NCI-H345 (cell line): ENCODE results near the gene SH3GL1.

Source experiments
- DNase-seq: peaks from one replicate; lab custom pipeline; 2025; lab: John Stamatoyannopoulos, UW

Gene SH3GL1, protein sequence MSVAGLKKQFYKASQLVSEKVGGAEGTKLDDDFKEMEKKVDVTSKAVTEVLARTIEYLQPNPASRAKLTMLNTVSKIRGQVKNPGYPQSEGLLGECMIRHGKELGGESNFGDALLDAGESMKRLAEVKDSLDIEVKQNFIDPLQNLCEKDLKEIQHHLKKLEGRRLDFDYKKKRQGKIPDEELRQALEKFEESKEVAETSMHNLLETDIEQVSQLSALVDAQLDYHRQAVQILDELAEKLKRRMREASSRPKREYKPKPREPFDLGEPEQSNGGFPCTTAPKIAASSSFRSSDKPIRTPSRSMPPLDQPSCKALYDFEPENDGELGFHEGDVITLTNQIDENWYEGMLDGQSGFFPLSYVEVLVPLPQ

GRCh38 chr19:4400135-4400936, at the start of gene SH3GL1:
Gene SH3GL1 (minus strand): TSS chr19:4400547. CDS start chr19:4400368, 179 bp downstream.
- DNase-seq: peak; percentile 93

- DNase-seq: no peak
Measured at GRCh38 chr19:4449639-4450028, 49.3 kb upstream of the SH3GL1 start.

DNA sequence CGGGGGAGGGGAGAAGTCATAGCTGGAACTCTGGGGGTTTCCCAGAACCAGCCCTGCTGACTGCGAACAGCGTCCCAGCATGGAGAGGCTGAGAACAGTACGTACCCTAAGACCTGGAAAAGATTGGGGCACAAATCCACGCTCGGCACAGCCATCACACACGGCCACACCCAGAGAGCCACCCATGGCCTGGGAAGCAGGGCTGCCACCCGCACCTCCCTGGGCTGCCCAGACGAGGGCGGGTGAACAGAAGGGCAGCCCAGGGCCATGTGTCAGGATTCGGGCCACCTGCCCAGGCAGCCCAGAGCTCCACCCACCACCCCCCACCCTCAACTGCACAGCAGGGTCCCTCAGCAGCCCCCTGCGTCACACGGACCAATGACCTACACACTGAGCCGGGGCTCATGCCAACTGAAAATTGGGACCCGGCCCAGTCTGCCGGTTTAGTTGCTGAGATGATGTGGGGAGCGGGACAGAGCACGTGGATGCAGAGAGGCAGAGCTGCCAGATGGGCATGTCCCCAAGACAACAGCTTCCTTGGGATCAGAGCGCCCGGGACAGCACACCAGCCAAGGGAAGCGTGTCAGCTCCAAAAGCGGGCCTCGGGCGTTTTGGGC, 48.8 kb upstream of the SH3GL1 start:
- no peak for DNase-seq

- no peak for DNase-seq
Measured at GRCh38 chr19:4448147-4448985, 48.0 kb upstream of the SH3GL1 start.

- no peak for DNase-seq
Measured at GRCh38 chr19:4447327-4448146, 47.2 kb upstream of the SH3GL1 start.

- DNase-seq: no peak
Measured at GRCh38 chr19:4446704-4447200, 46.4 kb upstream of the SH3GL1 start.

DNA sequence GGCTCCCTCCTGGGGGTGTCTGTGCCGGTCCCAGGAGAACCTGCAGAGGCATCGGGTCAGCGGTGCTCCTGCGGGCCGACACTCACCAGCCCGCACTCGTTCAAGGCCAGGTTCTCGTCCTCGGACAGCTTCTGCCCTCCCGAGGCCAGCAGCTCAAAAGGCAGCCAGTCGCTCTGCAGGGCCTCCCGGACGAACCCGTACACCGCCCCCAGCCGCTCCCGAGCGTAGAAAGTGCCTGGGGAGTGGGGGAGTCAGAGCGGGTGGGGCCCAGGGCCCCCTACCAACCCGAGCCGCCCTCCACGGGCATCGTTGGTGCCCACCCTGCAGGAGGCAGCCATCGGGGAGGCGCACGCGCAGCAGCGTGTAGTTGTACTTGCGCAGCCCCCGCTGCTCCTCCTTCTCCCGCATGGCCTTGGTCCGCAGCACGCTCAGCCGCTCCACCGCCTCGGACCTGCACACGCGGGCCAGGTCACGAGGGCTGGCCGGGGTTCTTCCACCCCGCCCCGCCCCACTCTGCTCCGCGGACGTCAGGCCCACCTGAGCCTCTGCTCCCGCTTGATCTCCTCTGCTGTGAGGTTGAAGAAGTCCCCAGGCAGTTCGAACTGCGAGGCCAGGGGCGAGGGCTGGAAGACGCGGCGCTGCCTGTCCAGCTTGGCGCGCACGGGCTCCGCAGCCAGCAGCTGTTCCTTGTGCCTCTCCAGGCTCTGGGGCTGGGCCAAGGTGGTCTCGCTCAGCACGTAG, 45.8 kb upstream of the SH3GL1 start:
- DNase-seq: no peak

DNA sequence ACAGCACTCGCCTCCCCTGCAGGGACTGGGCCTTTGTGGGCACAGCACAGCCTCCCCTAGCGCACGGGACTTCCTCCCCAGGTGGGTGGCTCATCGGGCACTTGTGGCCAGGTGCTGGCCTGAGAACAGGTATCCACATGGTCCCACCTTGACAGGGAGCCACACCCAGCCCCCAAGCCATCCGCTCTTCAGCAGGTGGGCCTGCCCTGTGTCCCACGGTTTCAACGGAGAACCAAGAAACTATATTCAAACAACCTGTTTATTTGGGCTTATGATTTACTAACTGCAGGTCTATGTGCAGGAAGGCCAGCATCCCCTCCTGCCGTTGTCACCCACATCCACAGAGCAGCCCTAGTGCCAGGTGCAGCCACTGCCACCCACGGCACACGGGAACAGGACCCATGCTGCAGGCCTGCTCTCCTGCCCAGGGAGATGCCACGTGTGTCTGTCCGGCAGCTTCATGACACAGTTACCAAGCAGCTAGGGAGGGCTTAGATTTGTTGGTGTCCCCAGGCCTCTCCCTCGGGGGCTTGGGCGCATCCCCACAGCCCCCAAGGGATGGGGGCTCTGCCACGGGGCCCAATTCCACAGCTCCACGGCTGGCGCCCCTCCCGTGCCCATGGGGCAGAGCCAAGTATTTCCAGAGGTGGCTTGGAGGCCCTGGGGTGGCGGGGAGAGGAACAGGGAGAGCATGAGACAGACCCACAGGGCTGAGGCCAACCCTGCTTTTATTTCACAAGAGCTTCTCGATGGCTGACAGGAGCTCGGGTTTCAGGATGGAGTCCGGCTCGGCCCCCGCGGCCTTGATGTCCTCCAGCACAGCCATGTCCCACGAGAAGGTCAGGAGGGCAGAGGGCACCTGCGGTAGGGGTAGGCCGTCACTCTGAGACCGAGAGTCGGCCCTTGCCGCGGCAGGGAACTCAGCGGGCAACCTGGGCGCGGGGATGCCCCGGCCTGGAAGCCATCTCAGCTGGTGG, 44.7 kb upstream of the SH3GL1 start:
- no peak for DNase-seq

- DNase-seq: no peak
Measured at GRCh38 chr19:4443966-4444764, 43.8 kb upstream of the SH3GL1 start.

DNA sequence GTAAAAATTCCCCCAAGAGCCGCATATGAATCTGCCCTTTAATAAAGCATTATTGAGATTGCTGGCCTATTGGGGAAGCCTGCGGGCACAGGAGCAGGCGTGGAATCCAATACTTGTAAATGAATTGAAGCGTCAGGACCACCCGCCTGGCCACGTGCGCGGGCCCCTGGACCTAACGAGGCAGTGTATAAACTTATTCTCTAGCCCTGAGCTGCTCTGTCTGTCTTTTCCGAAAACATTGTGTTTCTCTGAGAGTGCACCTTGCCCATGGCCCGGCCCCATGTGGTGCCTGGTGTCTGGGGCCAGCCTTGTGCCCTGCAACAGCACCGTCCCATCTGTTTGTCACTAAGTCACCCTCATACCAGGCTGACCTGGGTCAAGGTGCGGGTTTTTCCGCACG, 42.8 kb upstream of the SH3GL1 start:
- no peak for DNase-seq

DNA sequence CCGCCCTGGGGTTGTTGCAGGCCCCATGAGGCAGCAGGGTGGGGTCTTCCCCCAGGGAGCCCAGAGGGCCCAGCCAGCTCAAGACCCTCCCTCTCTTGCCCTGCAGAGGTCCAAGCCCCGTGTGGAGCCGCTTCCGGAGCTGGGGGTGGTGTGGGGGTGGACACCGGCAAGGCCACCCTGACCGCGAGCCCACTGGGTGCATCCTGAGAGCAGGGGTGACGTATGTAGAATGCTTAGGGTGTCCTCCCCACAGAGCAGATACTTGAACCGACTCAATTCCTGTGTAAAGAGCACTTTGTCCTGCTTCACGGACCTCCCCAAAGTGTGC, 42.4 kb upstream of the SH3GL1 start:
- no peak for DNase-seq

DNA sequence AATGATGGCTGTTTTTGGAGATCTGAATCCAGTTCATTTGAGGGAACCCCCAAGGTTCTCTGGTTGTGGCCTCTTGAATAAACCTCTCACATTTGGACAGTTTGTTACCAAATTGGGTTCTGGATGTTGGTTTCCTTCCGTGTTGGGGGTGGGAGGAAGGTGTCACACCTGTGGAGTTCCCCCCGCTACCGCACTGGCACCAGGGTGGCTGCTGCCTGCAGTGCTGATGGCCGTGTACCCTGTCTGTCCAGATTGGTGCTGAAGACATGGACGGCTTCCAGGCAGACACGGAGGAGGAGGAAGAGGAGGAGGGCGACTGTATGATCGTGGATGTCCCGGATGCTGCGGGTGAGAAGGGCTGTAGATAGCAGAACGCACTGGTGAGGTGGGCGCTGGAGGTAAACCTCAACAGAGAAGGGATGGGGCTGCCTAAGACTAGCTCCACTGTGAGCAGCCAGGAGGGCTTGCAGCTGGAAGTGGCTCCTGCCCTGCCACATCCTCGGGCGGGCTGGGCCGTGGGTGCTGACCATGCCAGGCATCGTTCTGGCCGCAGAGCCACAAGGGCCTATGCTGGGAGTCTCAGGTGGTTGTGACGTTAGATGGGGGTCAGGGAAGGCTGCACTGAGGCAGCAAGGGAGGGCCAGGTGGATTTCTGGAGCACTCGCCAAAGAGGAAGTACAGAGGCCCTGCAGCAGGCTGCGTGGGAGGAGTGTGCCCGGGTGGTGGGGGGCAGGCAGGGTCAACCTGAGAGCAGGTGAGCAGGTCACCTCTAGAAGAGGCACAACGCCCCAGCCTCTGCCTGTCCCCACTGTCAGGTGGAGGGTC, 41.9 kb upstream of the SH3GL1 start:
- no peak for DNase-seq

DNA sequence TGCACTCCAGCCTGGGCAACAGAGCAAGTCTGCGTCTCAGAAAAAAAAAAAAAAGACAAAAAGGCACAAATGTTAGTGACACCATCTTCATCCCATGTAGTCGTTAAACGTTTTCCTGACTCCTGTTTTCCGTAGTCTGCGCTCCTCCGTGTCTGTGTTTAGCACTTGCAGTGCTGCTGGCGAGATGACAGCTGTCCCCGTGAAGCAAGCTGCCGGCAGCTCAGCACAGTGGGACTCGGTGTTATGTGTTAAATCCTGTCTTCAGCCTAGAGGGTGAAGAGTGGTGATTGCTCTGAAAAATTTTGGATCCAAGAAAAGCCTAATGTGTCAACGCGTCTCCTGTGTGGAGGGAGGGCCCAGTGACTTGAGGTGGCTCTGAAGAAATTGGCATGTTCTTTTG, 38.9 kb upstream of the SH3GL1 start:
- DNase-seq: no peak

- no peak for DNase-seq
Measured at GRCh38 chr19:4437103-4437502, 36.8 kb upstream of the SH3GL1 start.

DNA sequence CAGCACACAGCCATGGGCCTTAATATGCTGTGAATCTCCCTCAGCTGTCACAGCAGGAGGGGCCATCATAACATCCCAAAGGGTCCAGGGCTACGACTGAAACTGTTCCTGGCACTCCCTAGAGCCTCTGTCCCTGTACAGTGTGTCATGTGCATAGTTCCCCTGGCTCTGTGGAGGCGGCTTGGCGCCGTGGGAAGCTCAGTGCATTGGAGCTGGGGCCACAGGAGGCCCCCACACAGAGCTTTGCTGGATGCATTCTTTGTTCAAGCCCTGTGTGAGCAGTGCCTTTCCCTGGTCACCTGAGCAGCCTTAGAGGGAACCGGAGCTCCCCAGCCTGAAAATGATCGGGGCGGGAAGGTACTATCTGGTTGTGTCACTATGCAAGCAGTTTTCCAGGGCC, 35.9 kb upstream of the SH3GL1 start:
- DNase-seq: no peak

DNA sequence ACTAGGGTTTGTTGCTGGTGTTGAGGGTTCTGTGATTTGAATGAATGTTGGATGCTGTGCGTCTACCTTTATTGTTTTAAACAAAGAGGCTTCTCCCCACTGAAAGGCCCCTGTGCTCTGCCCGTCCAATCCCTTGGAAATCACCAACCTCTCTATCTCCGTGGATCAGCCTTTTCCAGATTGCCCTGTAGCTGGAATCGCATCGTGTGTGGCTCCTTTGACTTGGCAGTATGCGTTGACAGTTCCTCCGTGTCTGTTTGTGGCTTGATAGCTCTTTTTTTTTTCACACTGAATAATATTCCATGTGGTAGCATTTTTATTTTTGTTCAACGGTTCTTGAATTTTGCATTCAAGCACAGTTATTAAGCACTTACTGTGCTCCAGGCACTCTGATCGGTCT, 34.0 kb upstream of the SH3GL1 start:
- DNase-seq: no peak

- no peak for DNase-seq
Measured at GRCh38 chr19:4432918-4433506, 32.7 kb upstream of the SH3GL1 start.
